RWPE1 (cell line): ENCODE data around the gene DLGAP4.

Source experiments
- CTCF ChIA-PET: fragments of 350-600 bp; sonication (Branson Sonifier 250); formaldehyde crosslinking; extraction: SDS; loops from one replicate; lab custom pipeline; 2021; lab: Yijun Ruan, JAX
- POLR2A ChIA-PET: fragments of 400-600 bp; formaldehyde crosslinking; extraction: SDS; loops from one replicate; lab custom pipeline; 2020; ENCODE audit warnings: antibody characterized with exemption; ENCODE audit not compliant: low non-redundant PET; lab: Yijun Ruan, JAX
- DNase-seq: peaks from one replicate; pipeline ENCODE4 v3.0.0; 2012; ENCODE audit warnings: low spot score
- H3K27ac ChIP-seq: fragments of 450-650 bp; 2 replicates; pipeline ENCODE4 v1.5.1; 2017
- TF ChIP-seq, protein P1 (sequence below): fragments of 450-650 bp; conservative IDR thresholded peaks from 2 replicates; pipeline ENCODE4 v1.5.1; 2017; ENCODE audit warnings: low read depth, mild to moderate bottlenecking

DLGAP4 gene

DNA sequence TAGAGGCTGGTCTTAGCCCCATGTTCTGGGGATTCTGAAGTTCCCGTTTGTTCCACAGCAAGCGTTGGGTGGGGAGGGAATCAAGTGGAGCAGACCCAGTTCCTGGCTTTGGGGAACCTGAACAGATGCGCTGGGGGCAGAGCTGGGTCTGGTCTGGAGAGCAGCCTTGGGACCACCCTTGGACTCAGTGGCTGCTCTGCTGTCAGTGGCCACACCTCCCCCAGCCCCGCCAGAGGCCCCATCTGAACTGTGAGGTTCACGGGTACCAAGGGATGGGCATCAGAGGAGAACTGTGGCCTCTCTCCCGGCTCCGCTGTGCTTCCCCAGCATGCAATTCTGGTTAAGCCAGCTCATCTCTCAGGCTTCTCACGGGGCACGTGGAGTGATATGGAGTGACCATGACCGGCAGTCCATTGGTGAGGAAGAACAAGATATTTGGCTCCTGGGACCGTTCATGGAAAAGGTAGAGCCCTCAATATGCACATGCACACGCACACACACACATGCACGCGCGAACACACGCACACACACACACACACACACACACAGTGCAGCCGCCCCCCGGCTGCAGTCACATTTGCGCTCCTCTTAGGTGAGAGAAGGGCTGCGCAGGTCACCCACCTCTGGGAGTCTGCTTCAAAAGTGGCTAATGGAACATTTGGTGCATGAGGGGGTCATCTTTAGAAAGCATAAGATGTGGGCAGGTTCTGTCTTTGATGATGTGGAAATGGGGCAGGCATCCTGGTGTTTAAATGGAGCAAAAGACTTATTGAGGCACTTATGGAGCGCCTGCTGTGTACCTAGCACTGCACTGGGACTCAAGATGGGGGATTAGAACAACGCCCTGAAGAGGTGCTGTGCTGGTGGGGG is 6.0 kb downstream of the DLGAP4 start:
- POLR2A ChIA-PET, result no interaction called here
- DNase-seq, result no peak
- H3K27ac ChIP-seq, result no peak overlapping the region
- TF ChIP-seq, protein P1, sequence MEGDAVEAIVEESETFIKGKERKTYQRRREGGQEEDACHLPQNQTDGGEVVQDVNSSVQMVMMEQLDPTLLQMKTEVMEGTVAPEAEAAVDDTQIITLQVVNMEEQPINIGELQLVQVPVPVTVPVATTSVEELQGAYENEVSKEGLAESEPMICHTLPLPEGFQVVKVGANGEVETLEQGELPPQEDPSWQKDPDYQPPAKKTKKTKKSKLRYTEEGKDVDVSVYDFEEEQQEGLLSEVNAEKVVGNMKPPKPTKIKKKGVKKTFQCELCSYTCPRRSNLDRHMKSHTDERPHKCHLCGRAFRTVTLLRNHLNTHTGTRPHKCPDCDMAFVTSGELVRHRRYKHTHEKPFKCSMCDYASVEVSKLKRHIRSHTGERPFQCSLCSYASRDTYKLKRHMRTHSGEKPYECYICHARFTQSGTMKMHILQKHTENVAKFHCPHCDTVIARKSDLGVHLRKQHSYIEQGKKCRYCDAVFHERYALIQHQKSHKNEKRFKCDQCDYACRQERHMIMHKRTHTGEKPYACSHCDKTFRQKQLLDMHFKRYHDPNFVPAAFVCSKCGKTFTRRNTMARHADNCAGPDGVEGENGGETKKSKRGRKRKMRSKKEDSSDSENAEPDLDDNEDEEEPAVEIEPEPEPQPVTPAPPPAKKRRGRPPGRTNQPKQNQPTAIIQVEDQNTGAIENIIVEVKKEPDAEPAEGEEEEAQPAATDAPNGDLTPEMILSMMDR, result no peak
- CTCF ChIA-PET, result no interaction called here

DNA sequence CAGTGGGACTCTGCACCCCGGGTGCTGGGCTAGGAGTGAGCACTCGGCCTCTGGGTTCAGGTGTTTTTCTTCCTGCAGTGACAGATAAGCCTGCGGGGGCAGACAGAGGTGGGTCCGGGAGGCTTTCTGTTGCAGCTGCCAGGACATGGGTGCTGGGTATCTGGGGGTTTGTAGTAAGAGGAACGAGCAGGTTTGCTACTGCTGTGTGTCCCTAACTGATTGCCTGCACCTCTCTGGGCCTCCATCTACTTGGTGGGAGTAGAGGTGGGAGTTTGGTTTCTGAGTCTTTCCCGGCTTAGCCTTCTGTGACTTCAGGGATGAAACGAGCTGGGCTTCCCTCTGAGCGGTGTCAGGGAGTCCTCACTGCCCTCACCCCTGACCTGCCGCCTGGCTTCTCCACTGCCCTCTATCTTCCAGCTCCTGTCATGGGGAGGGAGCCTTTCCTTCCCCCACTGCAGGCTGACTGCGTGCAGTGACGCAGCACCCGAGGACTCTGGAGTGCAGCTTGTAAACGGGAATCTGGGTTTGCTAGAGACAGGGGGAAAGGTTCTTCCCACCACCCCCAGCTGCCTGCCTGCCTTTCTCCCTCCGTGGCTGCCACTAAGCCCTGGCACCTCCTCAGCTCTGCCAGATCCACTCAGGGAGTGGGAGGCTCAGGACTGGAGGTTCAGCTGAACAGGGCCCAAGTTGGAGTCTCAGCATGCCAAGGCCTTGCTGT is 6.7 kb downstream of the DLGAP4 start:
- ChIA-PET POLR2A (interaction anchor here (0.6 kb wide), 1 partner anchor 19 kb away, joined by 5 read pairs; no protein-coding TSS in a partner anchor), CTCF (no interaction called here)
- TF ChIP-seq, protein P1, result no peak
- DNase-seq, result no peak
- no peak overlapping the region for H3K27ac ChIP-seq

DNA sequence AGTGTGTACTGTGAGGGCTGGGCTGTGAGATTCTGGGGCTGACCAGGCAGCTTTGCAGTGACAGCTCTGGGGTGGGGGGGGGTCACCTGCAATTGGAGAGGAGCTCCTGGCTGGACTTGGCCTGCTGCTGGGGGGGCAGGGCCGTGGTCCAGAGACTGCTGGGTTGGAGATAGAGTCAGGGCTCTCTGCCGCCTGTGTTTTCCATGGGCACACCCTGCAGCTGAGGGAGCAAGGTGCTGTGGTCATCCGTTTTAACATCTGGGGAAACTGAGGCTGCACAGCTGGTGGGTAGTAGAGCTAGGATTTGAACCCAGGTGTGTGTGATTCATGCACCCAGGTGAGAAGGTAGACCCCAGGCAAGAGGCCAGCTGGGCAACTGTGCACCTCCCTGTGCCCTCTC is 7.3 kb downstream of the DLGAP4 start:
- TF ChIP-seq, protein P1, result no peak
- H3K27ac ChIP-seq, result no peak overlapping the region
- ChIA-PET POLR2A (interaction anchor here (0.6 kb wide), 1 partner anchor 18 kb away, joined by 5 read pairs; no protein-coding TSS in a partner anchor), CTCF (no interaction called here)
- no peak for DNase-seq

DNA sequence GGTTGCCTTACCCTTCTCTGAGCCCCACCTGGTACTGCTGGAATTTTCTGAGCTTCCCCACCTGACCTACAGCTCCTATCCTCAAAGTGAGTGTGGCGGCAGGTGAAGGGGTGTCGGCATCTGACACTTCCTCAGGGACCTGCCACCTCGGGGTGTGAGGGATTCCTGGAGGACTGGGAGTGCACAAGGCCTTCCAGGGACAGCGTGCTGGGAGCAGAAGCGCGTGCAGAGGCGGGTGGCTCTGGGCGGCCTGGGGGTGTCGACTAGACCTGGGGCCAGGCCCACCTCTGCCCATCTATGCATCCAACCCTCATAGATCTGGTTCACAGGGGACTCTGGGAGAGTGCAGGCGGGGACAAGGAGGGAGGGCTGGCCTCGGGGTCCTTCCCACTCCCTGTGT is 7.8 kb downstream of the DLGAP4 start:
- ChIA-PET CTCF (no interaction called here), POLR2A (no interaction called here)
- TF ChIP-seq, protein P1, result no peak
- H3K27ac ChIP-seq, result no peak overlapping the region
- DNase-seq, result no peak

DNA sequence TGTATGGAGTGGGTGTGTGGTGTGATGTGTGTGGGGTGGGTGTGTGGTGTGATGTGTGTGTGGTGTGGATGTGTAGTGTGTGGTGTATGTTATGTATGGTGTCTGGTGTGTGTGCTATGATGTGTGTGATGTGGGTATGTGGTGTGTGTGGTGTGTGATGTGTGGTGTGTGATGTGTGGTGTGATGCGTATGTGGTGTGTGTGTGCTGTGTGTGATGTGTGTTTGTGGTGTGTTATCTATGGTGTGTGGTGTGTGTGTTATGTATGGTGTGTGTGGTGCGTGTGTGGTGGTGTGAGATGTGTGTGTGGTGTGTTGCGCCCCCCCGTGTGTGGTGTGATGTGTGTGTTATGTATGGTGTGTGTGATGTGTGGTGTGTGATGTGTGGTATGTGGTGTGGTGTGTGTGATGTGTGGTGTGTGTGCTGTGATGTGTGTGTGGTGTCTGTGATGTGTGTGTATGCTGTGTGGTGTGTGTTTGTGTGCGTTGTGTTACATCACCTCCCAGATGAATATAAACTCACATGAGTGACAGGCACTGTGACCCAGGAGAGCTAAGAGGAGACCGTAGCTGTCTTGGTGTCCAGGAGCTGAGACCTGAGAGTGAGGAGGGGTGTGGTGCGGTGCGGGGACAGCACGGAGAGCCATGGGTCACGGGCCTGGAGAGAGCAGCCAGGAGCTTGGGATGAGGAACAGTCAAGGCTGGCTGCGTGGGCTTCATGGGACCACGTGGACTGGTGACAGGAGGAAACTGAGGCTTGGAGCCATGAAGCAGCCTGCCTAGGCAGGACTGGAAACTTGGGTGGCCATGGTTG is 8.8 kb downstream of the DLGAP4 start:
- no peak for DNase-seq
- H3K27ac ChIP-seq, result 0 out of 2 replicates have a peak overlapping the region, but pooled peaks have one; percentile 3
- TF ChIP-seq, protein P1, result no peak
- ChIA-PET POLR2A (no interaction called here), CTCF (interaction anchor here (0.6 to 0.7 kb wide), 2 partner anchors 35 to 112 kb away, joined by 4 to 8 read pairs; no protein-coding TSS in a partner anchor)
